Activated naive CD8-positive, alpha-beta T cell treated with anti-CD3 and anti-CD28 coated beads, Interleukin-2, amount 10 ng/mL, durations not matched to agents 7 days and 5 days (primary cell): ENCODE results near the gene LYAR. TPM values are rescaled to one million over a fixed set of nuclear protein-coding genes. Genes with fewer than 3 reads are reported as not detected.
"Not testable (repeated sequence)": the region's sequence is repeated elsewhere in the genome, so short reads cannot be mapped to it uniquely, and the experiment has no call there.

Experiments
- ATAC-seq: fragments of 150-1000 bp; cut with Tn5 transposase; one replicate; pipeline ENCODE4 v1.10.0; 2021; ENCODE audit warnings: low read depth, moderate library complexity
- POLR2A ChIA-PET: fragments of 350-600 bp; sonication (Branson Sonifier 250); formaldehyde crosslinking; loops from one replicate; lab custom pipeline; 2021; ENCODE audit warnings: antibody characterized with exemption; lab: Charles Lee
- DNase-seq: peaks from one replicate; pipeline ENCODE4 v3.0.0; 2021
- H3K27ac Mint-ChIP-seq: one replicate; pipeline ENCODE4 v1.8.0; 2022; ENCODE audit warnings: mild to moderate bottlenecking, mixed read lengths
- H3K27me3 Mint-ChIP-seq: one replicate; pipeline ENCODE4 v1.8.0; 2022; ENCODE audit warnings: mild to moderate bottlenecking, moderate library complexity, mixed read lengths
- H3K36me3 Mint-ChIP-seq: one replicate; pipeline ENCODE4 v1.8.0; 2021; ENCODE audit warnings: mild to moderate bottlenecking, mixed read lengths
- H3K4me1 Mint-ChIP-seq: one replicate; pipeline ENCODE4 v1.8.0; 2021; ENCODE audit warnings: mixed read lengths
- H3K4me3 Mint-ChIP-seq: one replicate; pipeline ENCODE4 v1.8.0; 2022; ENCODE audit warnings: mild to moderate bottlenecking, moderate library complexity, mixed read lengths
- H3K9me3 Mint-ChIP-seq: one replicate; pipeline ENCODE4 v1.8.0; 2021; ENCODE audit warnings: mixed read lengths
- total RNA-seq, 2 experiments: library from RNA; stranded (reverse); gene quantifications; one replicate each; pipeline ENCODE4 v1.2.3, GENCODE V29; 2021

The LYAR gene
- total RNA-seq, 2 experiments from 2014 or later: 54.5 to 62.3 TPM

DNA sequence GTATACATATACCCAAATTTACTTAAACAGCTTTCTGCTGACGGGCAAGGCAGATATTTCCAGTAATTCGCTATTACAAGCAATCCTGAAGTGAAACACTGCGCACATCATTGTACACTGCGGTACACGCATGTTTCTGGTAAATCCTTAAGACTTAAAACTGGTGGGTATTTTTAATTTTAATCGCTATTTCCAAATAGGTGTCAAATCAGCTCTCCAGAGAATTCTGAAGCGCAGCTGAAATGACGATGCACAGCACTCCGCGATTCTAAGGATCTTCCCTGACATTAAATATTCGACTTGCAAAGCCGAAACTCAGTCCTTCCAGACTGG lies 42.3 kb downstream of the LYAR start:
- POLR2A ChIA-PET: interaction anchor here (0.7 to 1.9 kb wide), 13 partner anchors 9 to 294 kb away, joined by 3 to 9 read pairs (median 4); partner anchors contain the start of genes LYAR, STX18 and ZBTB49
- peaks cover 7% of the 10 kb centered on the region for H3K27me3 Mint-ChIP-seq
- no peaks in the 10 kb centered on the region for H3K9me3 Mint-ChIP-seq
- peak overlapping the region; percentile 92 for H3K4me3 Mint-ChIP-seq
- peaks cover 24% of the 10 kb centered on the region for H3K4me1 Mint-ChIP-seq
- H3K36me3 Mint-ChIP-seq: peaks cover 12% of the 10 kb centered on the region
- H3K27ac Mint-ChIP-seq: peak overlapping the region; percentile 94
- DNase-seq (no peak), ATAC-seq (peak; percentile 11)

GRCh38 chr4:4245172-4245571 lies 44.8 kb downstream of the LYAR start:
- DNase-seq: no peak
- peaks cover 18% of the 10 kb centered on the region for H3K36me3 Mint-ChIP-seq
- ATAC-seq: no peak
- H3K27ac Mint-ChIP-seq: no peak overlapping the region
- H3K4me3 Mint-ChIP-seq: no peak overlapping the region
- H3K27me3 Mint-ChIP-seq: no peaks in the 10 kb centered on the region
- H3K9me3 Mint-ChIP-seq: no peaks in the 10 kb centered on the region
- POLR2A ChIA-PET: no interaction called here
- peaks cover 24% of the 10 kb centered on the region for H3K4me1 Mint-ChIP-seq

DNA sequence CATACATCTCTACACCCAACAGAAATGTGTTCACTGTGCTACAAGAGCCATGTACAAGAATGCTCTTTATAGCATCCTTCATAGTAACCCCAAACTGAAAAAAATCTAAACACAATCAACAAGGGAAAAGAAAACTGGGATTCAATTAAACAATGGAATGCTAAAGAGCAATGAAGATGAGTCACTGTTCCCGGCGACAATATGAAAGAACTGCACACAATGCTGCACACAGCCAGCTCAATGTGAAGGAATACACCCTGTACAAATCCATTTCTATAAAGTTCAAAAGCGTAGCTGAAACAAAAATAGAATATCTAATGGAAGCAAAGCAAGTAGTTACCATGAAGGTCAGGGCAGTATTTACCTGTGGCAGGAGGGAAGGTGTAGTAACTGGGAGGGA lies 50.4 kb downstream of the LYAR start:
- not testable (repeated sequence) for H3K27ac Mint-ChIP-seq
- peaks cover 33% of the 10 kb centered on the region for H3K36me3 Mint-ChIP-seq

DNA sequence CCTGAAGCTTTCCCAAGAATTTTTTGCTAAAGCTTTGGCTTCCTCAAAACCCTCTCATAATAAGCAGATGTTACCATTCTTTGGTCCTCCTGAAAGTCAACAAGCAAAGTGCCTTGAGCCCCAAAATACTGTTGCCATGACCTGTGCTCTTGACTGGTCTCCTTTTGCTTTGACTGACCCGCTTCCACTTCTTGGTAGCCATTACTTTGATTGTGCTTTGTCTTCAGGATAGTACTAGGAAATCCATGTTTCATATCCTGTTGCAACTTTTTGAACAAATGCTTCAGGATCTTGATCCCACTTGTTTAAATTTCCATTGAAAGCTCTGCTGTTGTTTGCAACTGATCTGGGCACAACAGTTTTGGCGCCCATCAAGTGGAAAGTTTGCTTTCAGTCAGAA lies 56.3 kb downstream of the LYAR start:
- no peak for DNase-seq
- peaks cover 22% of the 10 kb centered on the region for H3K36me3 Mint-ChIP-seq
- no peak for ATAC-seq
- peaks cover 19% of the 10 kb centered on the region for H3K27me3 Mint-ChIP-seq
- H3K4me3 Mint-ChIP-seq: no peak overlapping the region
- no peak overlapping the region for H3K27ac Mint-ChIP-seq
- H3K4me1 Mint-ChIP-seq: peaks cover 2% of the 10 kb centered on the region
- peaks cover 6% of the 10 kb centered on the region for H3K9me3 Mint-ChIP-seq
- POLR2A ChIA-PET: no interaction called here

More for the DNA sequence above, 50.4 kb downstream of the LYAR start:
- POLR2A ChIA-PET, H3K27me3 Mint-ChIP-seq, DNase-seq, H3K9me3 Mint-ChIP-seq, H3K4me1 Mint-ChIP-seq, ATAC-seq, H3K4me3 Mint-ChIP-seq: not testable (repeated sequence)

GRCh38 chr4:4228356-4228668 lies 61.6 kb downstream of the LYAR start:
- DNase-seq: no peak
- no peak for ATAC-seq
- Mint-ChIP-seq H3K36me3 (peaks cover 10% of the 10 kb centered on the region), H3K4me3 (no peak overlapping the region), H3K27ac (no peak overlapping the region), H3K9me3 (peaks cover 4% of the 10 kb centered on the region), H3K4me1 (peaks cover 2% of the 10 kb centered on the region), H3K27me3 (peaks cover 57% of the 10 kb centered on the region)
- POLR2A ChIA-PET: no interaction called here

DNA sequence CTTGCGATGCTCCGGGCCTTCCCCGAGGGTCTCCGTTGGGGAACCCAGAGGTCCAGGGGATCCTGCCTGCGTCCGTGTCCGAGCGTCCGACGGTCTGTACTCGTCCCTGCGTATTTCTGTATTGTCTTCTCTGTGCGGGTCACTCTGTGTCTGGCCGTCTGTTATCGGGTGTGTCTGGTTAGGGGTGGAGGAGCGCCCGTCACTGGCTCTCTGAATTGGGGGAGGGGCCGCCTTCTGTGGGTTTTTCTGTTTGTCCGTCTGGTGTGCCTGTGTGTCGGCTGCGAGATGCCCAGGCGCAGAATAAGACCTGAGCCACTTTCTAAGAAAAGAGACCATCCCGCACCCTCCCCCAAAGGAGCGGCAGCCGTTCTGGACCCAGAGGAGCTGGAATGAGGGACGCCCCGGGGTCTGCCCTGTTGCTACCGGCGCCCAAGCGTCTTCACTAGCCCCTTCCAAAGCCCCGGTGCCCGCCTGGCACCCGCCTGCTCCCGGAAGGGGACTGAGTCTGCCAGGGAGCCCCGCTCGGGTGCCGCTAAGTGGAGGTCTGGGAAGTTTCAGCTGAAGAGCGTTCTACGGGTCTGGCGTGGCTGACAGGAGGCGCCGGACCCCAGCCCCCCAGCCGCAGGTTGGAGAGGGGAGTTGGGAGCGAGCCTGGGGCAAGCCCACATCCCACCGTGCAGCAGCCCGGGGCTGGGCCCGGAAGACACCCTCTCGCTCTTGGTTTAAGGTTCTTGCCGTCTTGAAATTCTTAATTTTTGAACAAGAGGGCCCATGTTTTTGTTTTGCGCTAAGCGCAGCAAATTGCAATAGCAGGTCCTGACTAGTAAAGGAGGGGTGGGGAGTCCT lies 62.2 kb downstream of the LYAR start:
- Mint-ChIP-seq H3K27me3 (peaks cover 61% of the 10 kb centered on the region), H3K9me3 (peaks cover under 1% of the 10 kb centered on the region), H3K4me1 (peaks cover 2% of the 10 kb centered on the region), H3K36me3 (peaks cover 8% of the 10 kb centered on the region), H3K4me3 (peak overlapping the region; percentile 22), H3K27ac (no peak overlapping the region)
- ATAC-seq (no peak), DNase-seq (no peak)
- POLR2A ChIA-PET: no interaction called here

DNA sequence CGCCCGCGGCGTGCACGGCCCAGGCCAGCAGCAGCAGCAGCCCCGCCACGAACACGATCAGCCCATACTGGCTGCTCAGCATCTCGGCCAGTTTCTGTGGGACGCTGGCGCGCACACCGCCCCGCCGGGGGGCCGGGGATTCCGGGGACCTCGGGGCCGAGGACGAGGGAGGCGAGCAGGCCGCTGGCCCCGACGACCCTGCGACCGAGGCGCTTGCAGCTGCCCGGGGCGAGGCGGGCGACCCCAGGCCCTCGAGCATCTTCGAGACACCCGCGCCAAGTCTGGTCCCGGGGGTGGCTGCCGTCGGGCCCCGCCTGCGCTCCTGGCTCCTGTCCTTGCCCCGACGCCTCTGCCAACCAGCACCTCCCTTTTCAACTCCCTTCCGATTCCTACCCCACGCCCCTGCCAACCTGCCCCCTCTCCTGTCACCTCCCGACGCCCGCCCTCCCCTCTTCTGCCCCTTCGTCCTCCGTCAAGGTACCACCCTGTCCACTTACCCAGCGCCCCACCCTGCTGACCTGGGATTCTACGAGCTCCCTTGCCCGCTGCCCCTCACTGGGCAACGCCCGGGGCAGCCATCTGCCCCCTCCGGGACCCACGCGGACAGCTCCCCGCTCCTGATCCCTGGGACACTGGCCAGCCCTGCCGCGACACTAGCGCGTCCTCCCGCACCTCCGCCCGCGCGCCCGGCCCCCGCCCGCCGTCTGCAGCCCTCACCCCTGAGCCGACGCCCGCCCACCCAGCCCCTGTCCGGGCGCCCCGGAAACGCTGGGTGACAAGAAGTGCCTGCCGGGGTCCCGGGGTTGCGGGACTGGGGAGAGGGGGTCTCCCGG lies 63.1 kb downstream of the LYAR start, which contains the start of gene OTOP1:
Gene OTOP1, minus strand, starts transcription at position 324 of the 833 bp plus-strand sequence. Its CDS starts 65 bp downstream, at position 259.
- DNase-seq (peak; percentile 25), ATAC-seq (no peak)
- Mint-ChIP-seq H3K4me3 (peak within 1 kb of the TSS; percentile 22), H3K36me3 (peaks cover 8% of the 10 kb centered on the region), H3K4me1 (peaks cover 2% of the 10 kb centered on the region), H3K27me3 (peaks cover 68% of the 10 kb centered on the region), H3K9me3 (no peaks in the 10 kb centered on the region), H3K27ac (no peak within 1 kb of the TSS)
- POLR2A ChIA-PET: no interaction called here

DNA sequence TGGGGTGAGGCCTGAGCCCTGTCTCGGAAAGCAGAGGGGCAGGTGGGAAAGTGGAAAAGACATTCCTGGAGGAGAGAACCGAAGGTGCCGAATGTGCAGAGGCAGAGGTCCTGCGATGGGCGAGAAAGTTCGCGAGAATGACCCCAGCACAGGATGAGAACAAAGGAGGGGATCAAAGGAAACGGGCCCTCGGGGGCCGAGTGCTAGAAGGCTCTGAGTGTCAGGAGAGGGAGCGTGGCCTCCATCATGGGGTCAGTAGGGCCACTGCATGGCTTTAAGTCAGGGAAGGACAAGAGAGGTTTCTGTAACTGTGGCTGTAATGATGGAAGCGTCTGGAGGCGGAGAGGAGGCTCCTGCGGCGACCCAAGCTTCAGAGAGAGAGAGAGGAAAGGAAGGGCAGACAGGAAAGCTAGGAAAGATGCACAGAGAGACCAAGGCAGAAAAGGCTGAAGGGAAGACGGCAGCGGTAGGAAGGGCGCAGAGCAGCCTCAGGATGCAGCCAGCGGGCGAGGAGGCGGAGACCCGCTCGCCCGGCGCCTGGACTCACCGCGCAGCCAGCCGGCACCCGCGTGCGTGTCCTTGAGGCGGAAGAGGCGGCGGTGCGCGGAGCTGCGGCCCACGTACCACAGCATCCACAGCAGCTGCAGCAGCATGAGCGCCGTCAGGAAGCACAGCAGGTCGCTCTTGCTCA lies 63.9 kb downstream of the LYAR start:
- Mint-ChIP-seq H3K36me3 (peaks cover 8% of the 10 kb centered on the region), H3K9me3 (no peaks in the 10 kb centered on the region), H3K4me1 (peaks cover 2% of the 10 kb centered on the region), H3K27ac (no peak overlapping the region), H3K27me3 (peaks cover 73% of the 10 kb centered on the region), H3K4me3 (no peak overlapping the region)
- ATAC-seq: no peak
- POLR2A ChIA-PET: no interaction called here
- peak; percentile 29 for DNase-seq

Other genes starting within 250 kb of the LYAR start
- not detected for gene OTOP1, start 63.2 kb downstream of the LYAR start, total RNA-seq
- gene TMEM128, start 41.9 kb downstream of the LYAR start, total RNA-seq: 10 to 100 TPM; 18.4 to 18.6 TPM
- 10 to 100 TPM in 1 of 2 experiments, 1 to 10 TPM in 1; 9.7 to 13.0 TPM for gene ZBTB49, start 97 bp upstream of the LYAR start, total RNA-seq
- 10 to 100 TPM; 39.7 to 46.8 TPM for gene NSG1, start 96.9 kb upstream of the LYAR start, total RNA-seq